Neural progenitor cell (in vitro differentiated cells): ENCODE measurements around the gene KRT76. TPM values are rescaled to one million over a fixed set of nuclear protein-coding genes. Genes with fewer than 3 reads are reported as not detected.

Experiments
- DNase-seq: peaks from one replicate; pipeline ENCODE4 v3.0.0-alpha.2; 2016; ENCODE audit warnings: low spot score
- H2AFZ ChIP-seq: fragments of 200-600 bp; sonication (generic); replicated peaks from 2 replicates; pipeline ENCODE4 v1.6.1; 2016; ENCODE audit warnings: antibody characterized with exemption
- H3F3A ChIP-seq: fragments of 200-600 bp; sonication (generic); 2 replicates; pipeline ENCODE4 v1.6.1; 2016; ENCODE audit warnings: antibody characterized with exemption, low read depth
- H3K27ac ChIP-seq: fragments of 200-600 bp; sonication (generic); 2 replicates; pipeline ENCODE4 v1.5.1; 2016; ENCODE audit warnings: mild to moderate bottlenecking
- H3K27me3 ChIP-seq: fragments of 200-600 bp; sonication (generic); 2 replicates; pipeline ENCODE4 v1.6.1; 2016; ENCODE audit warnings: mild to moderate bottlenecking, moderate library complexity
- H3K36me3 ChIP-seq: fragments of 200-600 bp; sonication (generic); 2 replicates; pipeline ENCODE4 v1.5.1; 2016
- H3K4me1 ChIP-seq: fragments of 200-600 bp; sonication (generic); 2 replicates; pipeline ENCODE4 v1.6.1; 2016; ENCODE audit warnings: mixed run types
- H3K4me2 ChIP-seq: fragments of 200-600 bp; sonication (generic); 2 replicates; pipeline ENCODE4 v1.6.1; 2016
- H3K4me3 ChIP-seq: fragments of 200-600 bp; sonication (generic); 2 replicates; pipeline ENCODE4 v1.5.1; 2016
- H3K79me2 ChIP-seq: fragments of 200-600 bp; sonication (generic); 2 replicates; pipeline ENCODE4 v1.6.1; 2016; ENCODE audit warnings: low read depth
- H3K9ac ChIP-seq: fragments of 200-600 bp; sonication (generic); 2 replicates; pipeline ENCODE4 v1.6.1; 2016
- H3K9me3 ChIP-seq: fragments of 200-600 bp; sonication (generic); 2 replicates; pipeline ENCODE4 v1.5.1; 2016; ENCODE audit warnings: low read depth
- H4K20me1 ChIP-seq: fragments of 200-600 bp; sonication (generic); 2 replicates; pipeline ENCODE4 v1.6.1; 2016; ENCODE audit warnings: low read depth
- H3K27ac Mint-ChIP-seq: 3 replicates; pipeline ENCODE4 v1.8.0; 2021; ENCODE audit warnings: mixed read lengths
- H3K27me3 Mint-ChIP-seq: 2 replicates; pipeline ENCODE4 v1.8.0; 2022; ENCODE audit warnings: low read depth, mild to moderate bottlenecking, inconsistent platforms, moderate library complexity, mixed read lengths; ENCODE audit not compliant: insufficient read depth
- H3K36me3 Mint-ChIP-seq: 3 replicates; pipeline ENCODE4 v1.8.0; 2021; ENCODE audit warnings: mixed read lengths
- H3K4me1 Mint-ChIP-seq: 3 replicates; pipeline ENCODE4 v1.8.0; 2021; ENCODE audit warnings: mixed read lengths
- H3K4me3 Mint-ChIP-seq: 3 replicates; pipeline ENCODE4 v1.8.0; 2021; ENCODE audit warnings: mild to moderate bottlenecking, moderate library complexity, mixed read lengths
- H3K9me3 Mint-ChIP-seq: 3 replicates; pipeline ENCODE4 v1.8.0; 2020; ENCODE audit warnings: mixed read lengths
- EZH2 ChIP-seq: fragments of 200-600 bp; sonication (generic); IDR thresholded peaks from 2 replicates; pipeline ENCODE4 v1.6.1; 2017; ENCODE audit warnings: antibody characterized with exemption, mild to moderate bottlenecking, moderate library complexity
- EZH2phosphoT487 ChIP-seq: fragments of 200-600 bp; sonication (generic); IDR thresholded peaks from 2 replicates; pipeline ENCODE4 v1.6.1; 2017; ENCODE audit warnings: antibody characterized with exemption
- total RNA-seq: library from RNA; depleted of rRNA; stranded (reverse); fragments of >200 nt; gene quantifications from 2 replicates; pipeline ENCODE4 v1.2.3, GENCODE V29; 2015; ENCODE audit warnings: low replicate concordance
- TF ChIP-seq, protein P1 (sequence below): fragments of 200-600 bp; sonication (generic); IDR thresholded peaks from 2 replicates; pipeline ENCODE4 v1.5.1; 2017; ENCODE audit warnings: antibody characterized with exemption, mild to moderate bottlenecking

Gene KRT76
- total RNA-seq, 1 donor from 2014 or later, result not detected

DNA sequence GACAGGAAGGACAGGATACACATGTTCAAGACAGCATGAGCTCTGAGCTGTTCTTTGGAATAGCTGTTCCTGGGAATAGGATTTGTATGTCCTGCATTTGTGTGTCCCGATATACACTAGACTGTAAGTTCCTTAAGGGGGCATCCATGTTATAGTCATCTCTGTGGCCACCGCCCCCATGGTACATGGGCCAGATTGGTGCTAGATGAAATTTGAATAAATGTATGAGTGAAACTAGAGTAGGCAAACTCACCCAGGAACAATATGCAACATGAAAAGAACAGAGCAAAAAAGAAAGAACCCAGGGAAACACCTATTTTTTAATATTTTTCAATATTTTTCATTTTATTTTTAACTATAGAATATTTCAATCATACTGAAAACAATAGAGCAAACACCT lies 48.8 kb downstream of the KRT76 start:
- no peak overlapping the region for H3K4me3 Mint-ChIP-seq
- no peak overlapping the region for H3K27ac ChIP-seq
- no peak overlapping the region for H3K4me3 ChIP-seq
- H4K20me1 ChIP-seq, result no peaks in the 10 kb centered on the region
- no peaks in the 10 kb centered on the region for H3K36me3 ChIP-seq
- no peak overlapping the region for H2AFZ ChIP-seq
- TF ChIP-seq, protein P1, sequence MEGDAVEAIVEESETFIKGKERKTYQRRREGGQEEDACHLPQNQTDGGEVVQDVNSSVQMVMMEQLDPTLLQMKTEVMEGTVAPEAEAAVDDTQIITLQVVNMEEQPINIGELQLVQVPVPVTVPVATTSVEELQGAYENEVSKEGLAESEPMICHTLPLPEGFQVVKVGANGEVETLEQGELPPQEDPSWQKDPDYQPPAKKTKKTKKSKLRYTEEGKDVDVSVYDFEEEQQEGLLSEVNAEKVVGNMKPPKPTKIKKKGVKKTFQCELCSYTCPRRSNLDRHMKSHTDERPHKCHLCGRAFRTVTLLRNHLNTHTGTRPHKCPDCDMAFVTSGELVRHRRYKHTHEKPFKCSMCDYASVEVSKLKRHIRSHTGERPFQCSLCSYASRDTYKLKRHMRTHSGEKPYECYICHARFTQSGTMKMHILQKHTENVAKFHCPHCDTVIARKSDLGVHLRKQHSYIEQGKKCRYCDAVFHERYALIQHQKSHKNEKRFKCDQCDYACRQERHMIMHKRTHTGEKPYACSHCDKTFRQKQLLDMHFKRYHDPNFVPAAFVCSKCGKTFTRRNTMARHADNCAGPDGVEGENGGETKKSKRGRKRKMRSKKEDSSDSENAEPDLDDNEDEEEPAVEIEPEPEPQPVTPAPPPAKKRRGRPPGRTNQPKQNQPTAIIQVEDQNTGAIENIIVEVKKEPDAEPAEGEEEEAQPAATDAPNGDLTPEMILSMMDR, result no peak
- TF ChIP-seq EZH2phosphoT487 (no peak), EZH2 (no peak)
- peaks cover 67% of the 10 kb centered on the region for H3K27me3 ChIP-seq
- H3K9me3 ChIP-seq, result no peaks in the 10 kb centered on the region
- no peaks in the 10 kb centered on the region for H3F3A ChIP-seq
- no peak overlapping the region for H3K4me2 ChIP-seq
- DNase-seq, result no peak
- no peak overlapping the region for H3K9ac ChIP-seq
- no peaks in the 10 kb centered on the region for H3K36me3 Mint-ChIP-seq
- no peak overlapping the region for H3K27ac Mint-ChIP-seq
- H3K27me3 Mint-ChIP-seq, result peaks cover 13% of the 10 kb centered on the region
- H3K4me1 Mint-ChIP-seq, result no peaks in the 10 kb centered on the region
- no peaks in the 10 kb centered on the region for H3K79me2 ChIP-seq
- no peaks in the 10 kb centered on the region for H3K9me3 Mint-ChIP-seq
- no peaks in the 10 kb centered on the region for H3K4me1 ChIP-seq

DNA sequence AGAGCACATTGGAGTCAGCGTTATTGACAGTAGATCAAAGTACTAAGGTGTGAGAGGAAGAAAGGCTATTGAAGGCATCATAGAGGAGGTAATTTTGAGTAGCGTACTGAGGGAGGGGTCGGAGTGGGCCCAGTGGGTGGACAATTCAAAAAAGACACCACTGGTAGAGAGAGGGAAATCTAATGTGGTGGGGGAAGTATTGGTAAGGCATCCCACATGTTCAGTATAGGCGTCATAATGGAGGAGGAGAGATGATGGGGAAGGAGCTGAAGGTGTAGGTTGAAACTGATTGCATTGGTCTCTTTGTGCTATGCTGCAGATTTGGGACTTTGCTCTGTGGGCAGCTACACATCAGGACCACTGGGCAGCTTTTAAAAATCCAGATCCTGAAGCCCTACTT lies 50.1 kb downstream of the KRT76 start:
- TF ChIP-seq, protein P1, result no peak
- no peak for TF ChIP-seq EZH2
- no peak for TF ChIP-seq EZH2phosphoT487
- no peak overlapping the region for H3K27ac Mint-ChIP-seq
- no peak for DNase-seq
- no peak overlapping the region for H3K4me3 ChIP-seq
- H3K9ac ChIP-seq, result no peak overlapping the region
- peaks cover 15% of the 10 kb centered on the region for H3K27me3 Mint-ChIP-seq
- H3K4me2 ChIP-seq, result no peak overlapping the region
- H3K36me3 ChIP-seq, result no peaks in the 10 kb centered on the region
- peaks cover 54% of the 10 kb centered on the region for H3K27me3 ChIP-seq
- no peaks in the 10 kb centered on the region for H3F3A ChIP-seq
- no peaks in the 10 kb centered on the region for H4K20me1 ChIP-seq
- no peaks in the 10 kb centered on the region for H3K9me3 Mint-ChIP-seq
- H3K36me3 Mint-ChIP-seq, result no peaks in the 10 kb centered on the region
- H3K4me1 ChIP-seq, result no peaks in the 10 kb centered on the region
- no peaks in the 10 kb centered on the region for H3K4me1 Mint-ChIP-seq
- H3K79me2 ChIP-seq, result no peaks in the 10 kb centered on the region
- H3K9me3 ChIP-seq, result no peaks in the 10 kb centered on the region
- no peak overlapping the region for H3K4me3 Mint-ChIP-seq
- no peak overlapping the region for H3K27ac ChIP-seq
- H2AFZ ChIP-seq, result no peak overlapping the region

DNA sequence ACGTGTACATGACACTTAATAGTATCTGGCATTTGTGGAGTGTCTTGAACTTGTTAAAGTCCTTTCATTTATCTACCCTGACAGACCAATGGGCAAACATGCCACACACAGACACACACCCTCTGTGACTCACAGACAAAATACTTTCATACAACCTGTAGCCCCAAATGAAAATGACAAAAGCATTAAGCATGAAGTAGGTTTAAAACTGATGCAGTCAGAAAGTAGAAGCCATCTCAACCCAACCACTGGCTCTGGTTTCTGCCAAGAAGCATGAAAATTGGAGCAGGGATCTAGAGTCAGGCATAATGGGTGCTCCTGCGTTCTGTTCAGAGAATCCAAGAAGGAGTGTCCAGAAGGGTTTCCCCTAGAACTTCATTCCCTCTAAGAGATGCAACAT lies 50.7 kb downstream of the KRT76 start:
- H3K4me3 ChIP-seq, result no peak overlapping the region
- peaks cover 15% of the 10 kb centered on the region for H3K27me3 Mint-ChIP-seq
- no peaks in the 10 kb centered on the region for H3K9me3 ChIP-seq

More for the DNA sequence above, 50.7 kb downstream of the KRT76 start:
- Mint-ChIP-seq H3K4me3 (no peak overlapping the region), H3K36me3 (no peaks in the 10 kb centered on the region), H3K9me3 (no peaks in the 10 kb centered on the region), H3K27ac (no peak overlapping the region), H3K4me1 (no peaks in the 10 kb centered on the region)
- Histone ChIP-seq H3K27ac (no peak overlapping the region), H3K4me2 (no peak overlapping the region), H4K20me1 (no peaks in the 10 kb centered on the region), H3K79me2 (no peaks in the 10 kb centered on the region), H2AFZ (no peak overlapping the region), H3K36me3 (no peaks in the 10 kb centered on the region), H3K9ac (no peak overlapping the region), H3K4me1 (no peaks in the 10 kb centered on the region), H3F3A (no peaks in the 10 kb centered on the region), H3K27me3 (peaks cover 49% of the 10 kb centered on the region)
- TF ChIP-seq EZH2, result no peak
- TF ChIP-seq EZH2phosphoT487, result no peak
- TF ChIP-seq, protein P1, result no peak
- DNase-seq, result no peak
